ENCODE results near the gene PIK3R6.
"Not testable (repeated sequence)": the region's sequence is repeated elsewhere in the genome, so short reads cannot be mapped to it uniquely, and the experiment has no call there.

The PIK3R6 gene

GRCh38 chr17:8823279-8823678, 44.2 kb downstream of the PIK3R6 start:
- DNase-seq = no peak

- DNase-seq = no peak
These were observed 45.0 kb downstream of the PIK3R6 start for GRCh38 chr17:8822401-8823035.

- DNase-seq = no peak
These were observed 45.9 kb downstream of the PIK3R6 start for GRCh38 chr17:8821446-8822105.

- no peak for DNase-seq
These were observed 47.0 kb downstream of the PIK3R6 start for GRCh38 chr17:8820311-8821010.

GRCh38 chr17:8818654-8819330, 48.7 kb downstream of the PIK3R6 start:
- no peak for DNase-seq

- DNase-seq = no peak
These were observed 49.4 kb downstream of the PIK3R6 start for GRCh38 chr17:8818047-8818446.

- DNase-seq = no peak
These were observed 60.4 kb downstream of the PIK3R6 start for GRCh38 chr17:8806926-8807550.

GRCh38 chr17:8806253-8806925, 61.1 kb downstream of the PIK3R6 start:
- no peak for DNase-seq

GRCh38 chr17:8805396-8805795, 62.1 kb downstream of the PIK3R6 start:
- DNase-seq = not testable (repeated sequence)

- DNase-seq = no peak
These were observed 63.7 kb downstream of the PIK3R6 start for GRCh38 chr17:8803531-8804420.

- DNase-seq = no peak
These were observed 66.2 kb downstream of the PIK3R6 start for GRCh38 chr17:8801135-8801840.

GRCh38 chr17:8800656-8801055, 66.8 kb downstream of the PIK3R6 start:
- no peak for DNase-seq

GRCh38 chr17:8799570-8800212, 67.8 kb downstream of the PIK3R6 start:
- DNase-seq = no peak

GRCh38 chr17:8798846-8799569, 68.5 kb downstream of the PIK3R6 start, which contains the start of gene MFSD6L:
Gene MFSD6L (minus strand): TSS chr17:8799365. CDS start chr17:8799120, 245 bp downstream.
- DNase-seq = no peak

- no peak for DNase-seq
These were observed 69.2 kb downstream of the PIK3R6 start for GRCh38 chr17:8798176-8798845.

- DNase-seq = no peak
These were observed 69.8 kb downstream of the PIK3R6 start for GRCh38 chr17:8797621-8798175.

GRCh38 chr17:8794636-8795035, 72.8 kb downstream of the PIK3R6 start:
- DNase-seq = no peak

GRCh38 chr17:8793649-8794048, 73.8 kb downstream of the PIK3R6 start:
- DNase-seq = no peak
